Measurements from ENCODE around the gene HTRA2.

Gene HTRA2

GRCh38 chr2:74507926-74508520, 21.7 kb upstream of the HTRA2 start:
- H3K4me3 ChIP-seq (ENCODE audit: low read length), result peak overlapping the region; percentile 98
- DNase-seq (ENCODE audit: low read depth), result no peak
- TF ChIP-seq CTCF (conservative IDR thresholded peaks at IDR 0.05; ENCODE audit: low read depth, low read length), result no peak

- TF ChIP-seq CTCF (conservative IDR thresholded peaks at IDR 0.05; ENCODE audit: low read depth, low read length), result no peak
- no peak for DNase-seq (ENCODE audit: low read depth)
- H3K4me3 ChIP-seq (ENCODE audit: low read length), result no peak overlapping the region
These were observed 19.5 kb upstream of the HTRA2 start for GRCh38 chr2:74510272-74510671.

GRCh38 chr2:74511104-74511989, 18.4 kb upstream of the HTRA2 start:
- no peak for DNase-seq (ENCODE audit: low read depth)
- no peak overlapping the region for H3K4me3 ChIP-seq (ENCODE audit: low read length)
- TF ChIP-seq CTCF (conservative IDR thresholded peaks at IDR 0.05; ENCODE audit: low read depth, low read length), result no peak

- TF ChIP-seq CTCF (conservative IDR thresholded peaks at IDR 0.05; ENCODE audit: low read depth, low read length), result no peak
- H3K4me3 ChIP-seq (ENCODE audit: low read length), result no peak overlapping the region
- DNase-seq (ENCODE audit: low read depth), result no peak
These were observed 16.8 kb upstream of the HTRA2 start for GRCh38 chr2:74512744-74513604.

- no peak for TF ChIP-seq CTCF (conservative IDR thresholded peaks at IDR 0.05; ENCODE audit: low read depth, low read length)
- H3K4me3 ChIP-seq (ENCODE audit: low read length), result no peak overlapping the region
These were observed 15.9 kb upstream of the HTRA2 start for GRCh38 chr2:74513605-74514367.

GRCh38 chr2:74514368-74515270, 15.1 kb upstream of the HTRA2 start, which contains the start of gene TLX2:
Gene TLX2 (plus strand): TSS chr2:74514450. CDS start chr2:74514807, 357 bp downstream.
- H3K4me3 ChIP-seq (ENCODE audit: low read length), result no peak within 1 kb of the TSS
- TF ChIP-seq CTCF (conservative IDR thresholded peaks at IDR 0.05; ENCODE audit: low read depth, low read length), result no peak
- no peak for DNase-seq (ENCODE audit: low read depth)

More at GRCh38 chr2:74513605-74514367, 15.9 kb upstream of the HTRA2 start:
- DNase-seq (ENCODE audit: low read depth), result no peak

All from retinal pigment epithelial cell (primary cell).